ENCODE measurements around the gene TIMM10.

GRCh38 chr11:57497303-57498247, 33.0 kb downstream of the TIMM10 start:
- no peak for TF ChIP-seq GABPA (IDR thresholded peaks at IDR 0.05; ENCODE audit: low read depth)
- peak; percentile 44; the same call in 1 of the 2 replicates for TF ChIP-seq SPI1 (IDR thresholded peaks at IDR 0.05; ENCODE audit: borderline replicate concordance, low read depth)
- TF ChIP-seq CTCF (IDR thresholded peaks at IDR 0.05; ENCODE audit: insufficient read depth, low read length), result no peak
- no peak for TF ChIP-seq REST (IDR thresholded peaks at IDR 0.05; ENCODE audit: insufficient replicate concordance, low read depth)

Data from HL-60 (cell line).